Fibroblast of skin of abdomen (primary cell): ENCODE results near the gene ADAM12.
A peak's percentile ranks its signal among the peaks of the same experiment; 100 is the strongest.

Source experiments
- DNase-seq: peaks from one replicate; pipeline ENCODE4 v3.0.0-alpha.2; 2013

ADAM12 gene

GRCh38 chr10:126109893-126110292, 278.4 kb downstream of the ADAM12 start:
- DNase-seq = no peak

- no peak for DNase-seq
Observed at GRCh38 chr10:126108693-126109092, 279.6 kb downstream of the ADAM12 start.

GRCh38 chr10:126104767-126105166, 283.5 kb downstream of the ADAM12 start:
- DNase-seq = no peak

GRCh38 chr10:126102636-126103035, 285.6 kb downstream of the ADAM12 start:
- peak; percentile 13 for DNase-seq

- no peak for DNase-seq
Observed at GRCh38 chr10:126101736-126102135, 286.5 kb downstream of the ADAM12 start.

GRCh38 chr10:126101325-126101724, 287.0 kb downstream of the ADAM12 start:
- peak; percentile 64 for DNase-seq

- peak; percentile 44 for DNase-seq
Observed at GRCh38 chr10:126099366-126099765, 288.9 kb downstream of the ADAM12 start.

- DNase-seq = no peak
Observed at GRCh38 chr10:126098226-126098581, 290.1 kb downstream of the ADAM12 start.

- no peak for DNase-seq
Observed at GRCh38 chr10:126097558-126098225, 290.6 kb downstream of the ADAM12 start.

GRCh38 chr10:126094537-126094936, 293.7 kb downstream of the ADAM12 start:
- no peak for DNase-seq

- DNase-seq = peak; percentile 45
Observed at GRCh38 chr10:126092366-126093215, 295.7 kb downstream of the ADAM12 start.

- DNase-seq = peak; percentile 99
Observed at GRCh38 chr10:126090911-126091728, 297.2 kb downstream of the ADAM12 start.

GRCh38 chr10:126090443-126090842, 297.8 kb downstream of the ADAM12 start:
- no peak for DNase-seq

GRCh38 chr10:126087796-126088505, 300.3 kb downstream of the ADAM12 start:
- peak; percentile 37 for DNase-seq

- DNase-seq = no peak
Observed at GRCh38 chr10:126087153-126087680, 301.1 kb downstream of the ADAM12 start.

GRCh38 chr10:126085806-126086205, 302.5 kb downstream of the ADAM12 start:
- DNase-seq = no peak

- DNase-seq = no peak
Observed at GRCh38 chr10:126084369-126084768, 303.9 kb downstream of the ADAM12 start.

GRCh38 chr10:126083009-126083408, 305.3 kb downstream of the ADAM12 start:
- DNase-seq = no peak

GRCh38 chr10:126081841-126082466, 306.3 kb downstream of the ADAM12 start:
- no peak for DNase-seq

- peak; percentile 92 for DNase-seq
Observed at GRCh38 chr10:126080879-126081411, 307.3 kb downstream of the ADAM12 start.

GRCh38 chr10:126080291-126080825, 307.9 kb downstream of the ADAM12 start:
- no peak for DNase-seq
